ENCODE data around the gene MRPL57. TPM values are rescaled to one million over a fixed set of nuclear protein-coding genes. Genes with fewer than 3 reads are reported as not detected.

Gene MRPL57
- total RNA-seq, 4 donors from 2014 or later = 28.0 to 48.2 (median 32.1) TPM

DNA sequence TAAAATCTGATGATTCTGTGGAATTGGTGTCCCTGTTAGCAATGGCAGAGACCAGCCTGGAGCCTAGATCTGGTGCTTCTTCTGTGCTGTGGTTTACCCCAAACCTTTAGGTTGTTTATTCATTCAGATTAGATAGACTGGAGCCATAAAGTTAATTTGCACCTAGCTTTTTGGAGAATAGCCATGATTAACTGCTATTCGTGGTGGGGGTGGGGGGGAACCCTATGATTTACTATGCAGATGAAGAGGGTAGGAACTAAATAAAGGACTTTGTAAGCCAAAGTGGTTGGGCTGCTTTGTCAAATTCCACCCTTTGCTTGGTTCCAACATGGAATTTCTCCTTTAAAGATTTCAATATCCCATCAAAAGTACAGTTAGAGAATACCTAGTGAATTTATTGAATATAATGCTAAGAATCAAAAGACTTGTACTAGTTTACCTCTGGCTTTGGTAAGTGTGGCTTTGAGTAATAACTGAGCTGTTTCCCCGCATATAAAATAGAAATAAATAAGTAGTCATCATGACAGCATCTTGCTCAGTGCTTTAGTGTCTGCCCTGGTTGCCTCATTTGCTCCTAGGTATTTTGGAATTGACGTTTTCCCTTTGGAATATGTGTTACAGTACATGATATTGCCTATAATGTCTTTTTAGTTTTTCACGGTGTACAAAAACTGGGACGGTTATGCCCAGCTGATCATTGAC, 27.8 kb upstream of the MRPL57 start:
- peaks cover 13 to 46% (median 33%) of the 10 kb centered on the region in 4 donors for H3K36me3 ChIP-seq
- peaks cover 2 to 21% (median 14%) of the 10 kb centered on the region in 4 donors for H3K4me1 ChIP-seq
- DNase-seq (ENCODE audit: extremely low spot score) = no peak
- TF ChIP-seq EP300 (IDR thresholded peaks at IDR 0.05) (no peak), POLR2A (IDR thresholded peaks at IDR 0.05; ENCODE audit: low read depth) (no peak), POLR2AphosphoS5 (IDR thresholded peaks at IDR 0.05) (no peak)
- TF ChIP-seq, protein P1, sequence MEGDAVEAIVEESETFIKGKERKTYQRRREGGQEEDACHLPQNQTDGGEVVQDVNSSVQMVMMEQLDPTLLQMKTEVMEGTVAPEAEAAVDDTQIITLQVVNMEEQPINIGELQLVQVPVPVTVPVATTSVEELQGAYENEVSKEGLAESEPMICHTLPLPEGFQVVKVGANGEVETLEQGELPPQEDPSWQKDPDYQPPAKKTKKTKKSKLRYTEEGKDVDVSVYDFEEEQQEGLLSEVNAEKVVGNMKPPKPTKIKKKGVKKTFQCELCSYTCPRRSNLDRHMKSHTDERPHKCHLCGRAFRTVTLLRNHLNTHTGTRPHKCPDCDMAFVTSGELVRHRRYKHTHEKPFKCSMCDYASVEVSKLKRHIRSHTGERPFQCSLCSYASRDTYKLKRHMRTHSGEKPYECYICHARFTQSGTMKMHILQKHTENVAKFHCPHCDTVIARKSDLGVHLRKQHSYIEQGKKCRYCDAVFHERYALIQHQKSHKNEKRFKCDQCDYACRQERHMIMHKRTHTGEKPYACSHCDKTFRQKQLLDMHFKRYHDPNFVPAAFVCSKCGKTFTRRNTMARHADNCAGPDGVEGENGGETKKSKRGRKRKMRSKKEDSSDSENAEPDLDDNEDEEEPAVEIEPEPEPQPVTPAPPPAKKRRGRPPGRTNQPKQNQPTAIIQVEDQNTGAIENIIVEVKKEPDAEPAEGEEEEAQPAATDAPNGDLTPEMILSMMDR (IDR thresholded peaks at IDR 0.05) = no peak
- no peaks in the 10 kb centered on the region for H3K27me3 ChIP-seq
- no peak overlapping the region for H3K4me3 ChIP-seq
- WGBS = 71% methylated on average over 5 of the region's 5 CpGs
- intact Hi-C loops (cut with DNase I) = no loop called here
- no peaks in the 10 kb centered on the region for H3K9me3 ChIP-seq
- H3K27ac ChIP-seq (replicated peaks in 1 of 4) = no peak overlapping the region

DNA sequence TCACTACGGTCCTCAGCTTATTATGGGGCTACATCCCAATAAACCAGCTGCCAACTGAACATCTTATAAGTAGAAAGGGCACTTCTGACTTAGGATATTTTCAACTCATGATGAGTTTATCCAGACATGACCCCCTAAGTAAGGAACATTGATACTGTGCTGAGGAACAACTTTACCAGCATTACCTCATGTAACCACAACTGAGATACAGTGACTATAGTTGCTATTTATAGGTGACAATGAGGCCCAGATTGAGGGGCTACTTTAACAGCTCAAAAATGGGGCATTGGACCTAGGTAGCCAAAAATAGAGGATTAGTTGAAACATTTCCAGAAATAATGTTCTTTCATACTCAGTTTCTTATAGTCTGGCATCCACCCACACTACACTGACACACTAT, 26.9 kb upstream of the MRPL57 start:
- H3K4me3 ChIP-seq = no peak overlapping the region
- H3K4me1 ChIP-seq = peaks cover 0 to 14% (median 6%) of the 10 kb centered on the region in 4 donors
- DNase-seq (ENCODE audit: extremely low spot score) = no peak
- no peak overlapping the region for H3K27ac ChIP-seq (replicated peaks in 1 of 4)
- intact Hi-C loops (cut with DNase I) = no loop called here
- H3K36me3 ChIP-seq = peaks cover 13 to 43% (median 33%) of the 10 kb centered on the region in 4 donors
- TF ChIP-seq POLR2AphosphoS5 (IDR thresholded peaks at IDR 0.05) (no peak), EP300 (IDR thresholded peaks at IDR 0.05) (no peak), POLR2A (IDR thresholded peaks at IDR 0.05; ENCODE audit: low read depth) (no peak)
- TF ChIP-seq, protein P1 (IDR thresholded peaks at IDR 0.05) = no peak
- 67% methylated on average over 1 of the region's 1 CpG for WGBS
- H3K27me3 ChIP-seq = no peaks in the 10 kb centered on the region
- H3K9me3 ChIP-seq = no peaks in the 10 kb centered on the region

- 61% methylated on average over 1 of the region's 1 CpG for WGBS
- no peak for DNase-seq (ENCODE audit: extremely low spot score)
- peaks cover 13 to 41% (median 32%) of the 10 kb centered on the region in 4 donors for H3K36me3 ChIP-seq
- H3K4me1 ChIP-seq = peaks cover 0 to 10% (median 4%) of the 10 kb centered on the region in 4 donors
- H3K4me3 ChIP-seq = no peak overlapping the region
- no peaks in the 10 kb centered on the region for H3K27me3 ChIP-seq
- no peak overlapping the region for H3K27ac ChIP-seq (replicated peaks in 1 of 4)
- intact Hi-C loops (cut with DNase I) = no loop called here
- H3K9me3 ChIP-seq = no peaks in the 10 kb centered on the region
- TF ChIP-seq, protein P1 (IDR thresholded peaks at IDR 0.05) = no peak
- TF ChIP-seq EP300 (IDR thresholded peaks at IDR 0.05) (no peak), POLR2AphosphoS5 (IDR thresholded peaks at IDR 0.05) (no peak), POLR2A (IDR thresholded peaks at IDR 0.05; ENCODE audit: low read depth) (no peak)
These were observed 26.4 kb upstream of the MRPL57 start for GRCh38 chr13:21150013-21150412.

- no peaks in the 10 kb centered on the region for H3K27me3 ChIP-seq
- TF ChIP-seq POLR2AphosphoS5 (IDR thresholded peaks at IDR 0.05) (no peak), POLR2A (IDR thresholded peaks at IDR 0.05; ENCODE audit: low read depth) (no peak), EP300 (IDR thresholded peaks at IDR 0.05) (no peak)
- TF ChIP-seq, protein P1 (IDR thresholded peaks at IDR 0.05) = no peak
- H3K27ac ChIP-seq (replicated peaks in 1 of 4) = no peak overlapping the region
- no peaks in the 10 kb centered on the region for H3K4me1 ChIP-seq
- WGBS = 81% methylated on average over 8 of the region's 8 CpGs
- no peaks in the 10 kb centered on the region for H3K9me3 ChIP-seq
- H3K36me3 ChIP-seq = peaks cover 8 to 18% (median 16%) of the 10 kb centered on the region in 4 donors
- DNase-seq (ENCODE audit: extremely low spot score) = no peak
- H3K4me3 ChIP-seq = no peak overlapping the region
- intact Hi-C loops (cut with DNase I) = no loop called here
These were observed 24.1 kb upstream of the MRPL57 start for GRCh38 chr13:21152251-21152899.

All from esophagus muscularis mucosa (tissue), 4 donors.